ENCODE results near the gene ABCC4. TPM values are rescaled to one million over a fixed set of nuclear protein-coding genes. Genes with fewer than 3 reads are reported as not detected.

Gene ABCC4
- total and polyA plus RNA-seq, 9 of the 15 experiments (the other 6 are each of a cell fraction or from before 2014, with no cell fraction given) = 9.4 to 46.1 (median 25.4) TPM

GRCh38 chr13:95120650-95121049, 180.6 kb downstream of the ABCC4 start:
- CTCF ChIA-PET (ENCODE audit: low intra/inter-chr PET ratio) = no interaction called here
- Histone ChIP-seq H3K9me1 (ENCODE audit: control insufficient read depth, insufficient read depth, low read length) (no peaks in the 10 kb centered on the region), H3K9me3 (replicated peaks; ENCODE audit: control insufficient read depth, insufficient read depth, low read depth, low read length) (no peaks in the 10 kb centered on the region), H3K4me2 (ENCODE audit: insufficient read depth, low read length) (no peak overlapping the region), H4K20me1 (replicated peaks; ENCODE audit: control insufficient read depth, insufficient read depth, low read length) (no peaks in the 10 kb centered on the region), H3K9ac (ENCODE audit: insufficient read depth in 1 of 2, low read depth in 2 of 2, low read length in 2 of 2) (no peak overlapping the region), H3K4me1 (replicated peaks in 1 of 2; ENCODE audit: control insufficient read depth in 2 of 2, insufficient read depth in 2 of 2, low read length in 2 of 2) (no peaks in the 10 kb centered on the region; a peak in 1 of 5 replicates), H2AFZ (ENCODE audit: low read depth, low read length) (no peak overlapping the region), H3K79me2 (ENCODE audit: control insufficient read depth, insufficient read depth, low read length) (no peaks in the 10 kb centered on the region), H3K4me3 (no peak overlapping the region), H3K36me3 (ENCODE audit: control insufficient read depth, insufficient read depth, low read length) (peaks cover 30% of the 10 kb centered on the region; the same call in 2 of the 3 replicates), H3K27me3 (ENCODE audit: control insufficient read depth in 2 of 2, insufficient read depth in 2 of 2, low read length in 2 of 2) (no peaks in the 10 kb centered on the region), H3K27ac (ENCODE audit: extremely low read depth, low read depth, low read length) (no peak overlapping the region)
- intact Hi-C loops (cut with micrococcal nuclease) = no loop called here
- in situ Hi-C loops (cut with MboI) = no loop called here
- no peak for ATAC-seq
- POLR2A ChIA-PET = no interaction called here
- TF ChIP-seq SMARCA4 (IDR thresholded peaks at IDR 0.05) (no peak), BRCA1 (IDR thresholded peaks at IDR 0.05) (no peak), BRCA1 (CRISPR knock-in tag; IDR thresholded peaks at IDR 0.05) (no peak), RFX1 (IDR thresholded peaks at IDR 0.05) (no peak), KDM1A (IDR thresholded peaks at IDR 0.05) (no peak), MEIS2 (IDR thresholded peaks at IDR 0.05; ENCODE audit: partially characterized antibody) (no peak), BRF2 (IDR thresholded peaks at IDR 0.05; ENCODE audit: borderline replicate concordance, insufficient read depth, insufficient read length) (no peak)
- TF ChIP-seq, protein P1, sequence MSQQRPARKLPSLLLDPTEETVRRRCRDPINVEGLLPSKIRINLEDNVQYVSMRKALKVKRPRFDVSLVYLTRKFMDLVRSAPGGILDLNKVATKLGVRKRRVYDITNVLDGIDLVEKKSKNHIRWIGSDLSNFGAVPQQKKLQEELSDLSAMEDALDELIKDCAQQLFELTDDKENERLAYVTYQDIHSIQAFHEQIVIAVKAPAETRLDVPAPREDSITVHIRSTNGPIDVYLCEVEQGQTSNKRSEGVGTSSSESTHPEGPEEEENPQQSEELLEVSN (IDR thresholded peaks at IDR 0.05; ENCODE audit: borderline replicate concordance in 1 of 2, extremely low read depth in 1 of 2, insufficient read depth in 1 of 2, insufficient read length in 1 of 2, low read depth in 1 of 2, low read length in 1 of 2, poor library complexity in 1 of 2, severe bottlenecking in 1 of 2) = no peak
- BruUV-seq (replicated peaks) = no TSS peak
- DNase-seq (ENCODE audit: extremely low read depth in 1 of 4, low spot score in 3 of 4) = no peak
- 93% methylated on average over 2 of the region's 2 CpGs for WGBS (ENCODE audit: insufficient coverage, low coverage, missing lambda C conversion rate)
- no peak for FAIRE-seq

Data from K562 (cell line).